GM19328 (cell line): ENCODE measurements around the gene ORMDL2.
"Not testable (repeated sequence)": the region's sequence is repeated elsewhere in the genome, so short reads cannot be mapped to it uniquely, and the experiment has no call there.

Experiments
- ATAC-seq: cut with Tn5 transposase; IDR thresholded peaks from one replicate; pipeline ENCODE4 v1.9.1; 2021; ENCODE audit warnings: mild to moderate bottlenecking, moderate library complexity; ENCODE audit not compliant: unreplicated experiment

Gene ORMDL2

GRCh38 chr12:55827806-55828205, 10.0 kb downstream of the ORMDL2 start:
- ATAC-seq: no peak

GRCh38 chr12:55828357-55828756, 10.5 kb downstream of the ORMDL2 start:
- ATAC-seq: no peak

GRCh38 chr12:55829967-55830600, 12.2 kb downstream of the ORMDL2 start:
- peak; percentile 1 for ATAC-seq

GRCh38 chr12:55830601-55831446, 13.0 kb downstream of the ORMDL2 start:
- no peak for ATAC-seq

GRCh38 chr12:55831447-55831815, 13.6 kb downstream of the ORMDL2 start:
- no peak for ATAC-seq

- no peak for ATAC-seq
Measured at GRCh38 chr12:55833056-55833455, 15.2 kb downstream of the ORMDL2 start.

- ATAC-seq: not testable (repeated sequence)
Measured at GRCh38 chr12:55834400-55834799, 16.6 kb downstream of the ORMDL2 start.

GRCh38 chr12:55838361-55838760, 20.5 kb downstream of the ORMDL2 start:
- no peak for ATAC-seq

- ATAC-seq: no peak
Measured at GRCh38 chr12:55839345-55840140, 21.7 kb downstream of the ORMDL2 start.

- no peak for ATAC-seq
Measured at GRCh38 chr12:55840581-55841351, 22.9 kb downstream of the ORMDL2 start.

GRCh38 chr12:55842681-55843429, 25.0 kb downstream of the ORMDL2 start, which contains the start of gene MMP19:
MMP19 (minus strand) TSS chr12:55842936; CDS start chr12:55842830, 106 bp downstream.
- no peak for ATAC-seq

- ATAC-seq: no peak
Measured at GRCh38 chr12:55843431-55843830, 25.6 kb downstream of the ORMDL2 start.

- no peak for ATAC-seq
Measured at GRCh38 chr12:55844961-55845360, 27.1 kb downstream of the ORMDL2 start.

GRCh38 chr12:55845361-55845760, 27.5 kb downstream of the ORMDL2 start:
- no peak for ATAC-seq

GRCh38 chr12:55845785-55846496, 28.1 kb downstream of the ORMDL2 start:
- ATAC-seq: no peak

- ATAC-seq: no peak
Measured at GRCh38 chr12:55847033-55847432, 29.2 kb downstream of the ORMDL2 start.

- ATAC-seq: no peak
Measured at GRCh38 chr12:55847603-55848291, 29.9 kb downstream of the ORMDL2 start.

- ATAC-seq: no peak
Measured at GRCh38 chr12:55849616-55850343, 31.9 kb downstream of the ORMDL2 start.
